Immature natural killer cell (primary cell): ENCODE results near the gene PADI4. TPM values are rescaled to one million over a fixed set of nuclear protein-coding genes. Genes with fewer than 3 reads are reported as not detected.
"Not testable (repeated sequence)": the region's sequence is repeated elsewhere in the genome, so short reads cannot be mapped to it uniquely, and the experiment has no call there.

ENCODE experiments used
- DNase-seq, 3 donors: peaks; one replicate each; pipeline ENCODE4 v3.0.0; 2022; ENCODE audit warnings: mixed read lengths in 1 of 3
- H3K27ac Mint-ChIP-seq, 6 donors: one replicate each; pipeline ENCODE4 v1.8.0; 2020; ENCODE audit warnings: mixed read lengths in 6 of 6, mild to moderate bottlenecking in 5 of 6, inconsistent platforms in 4 of 6, moderate library complexity in 3 of 6
- H3K27me3 Mint-ChIP-seq, 3 donors: one replicate each; pipeline ENCODE4 v1.8.0; 2020 to 2021; ENCODE audit warnings: low read depth in 3 of 3, mild to moderate bottlenecking in 3 of 3, mixed read lengths in 3 of 3, moderate library complexity in 3 of 3, inconsistent platforms in 1 of 3
- H3K36me3 Mint-ChIP-seq, 3 donors: one replicate each; pipeline ENCODE4 v1.8.0; 2020; ENCODE audit warnings: mixed read lengths in 3 of 3, inconsistent platforms in 2 of 3, mild to moderate bottlenecking in 2 of 3
- H3K4me1 Mint-ChIP-seq, 2 donors: one replicate each; pipeline ENCODE4 v1.8.0; 2020; ENCODE audit warnings: inconsistent platforms in 2 of 2, mild to moderate bottlenecking in 2 of 2, mixed read lengths in 2 of 2, moderate library complexity in 1 of 2
- H3K4me3 Mint-ChIP-seq, 5 donors: one replicate each; pipeline ENCODE4 v1.8.0; 2020; ENCODE audit warnings: mild to moderate bottlenecking in 5 of 5, mixed read lengths in 5 of 5, inconsistent platforms in 3 of 5, moderate library complexity in 3 of 5
- H3K9me3 Mint-ChIP-seq, 6 donors: one replicate each; pipeline ENCODE4 v1.8.0; 2020; ENCODE audit warnings: mild to moderate bottlenecking in 6 of 6, mixed read lengths in 6 of 6, inconsistent platforms in 4 of 6, moderate library complexity in 3 of 6
- polyA plus RNA-seq, 3 donors: library from polyadenylated mRNA; unstranded; fragments of 300-500 nt; fragmentation: Illumina TruSeq; gene quantifications; one replicate each; pipeline ENCODE4 v1.2.3, GENCODE V29; 2021

The PADI4 gene
- polyA plus RNA-seq, 3 donors from 2014 or later: 1.4 to 5.1 (median 3.0) TPM

- Mint-ChIP-seq H3K27ac (no peak overlapping the region), H3K27me3 (peaks cover 0 to 6% (median 0%) of the 10 kb centered on the region in 3 donors)
- DNase-seq: peak; percentile 14 to 22 (median 18)
Observed at GRCh38 chr1:17405898-17406759, 98.1 kb downstream of the PADI4 start.

DNA sequence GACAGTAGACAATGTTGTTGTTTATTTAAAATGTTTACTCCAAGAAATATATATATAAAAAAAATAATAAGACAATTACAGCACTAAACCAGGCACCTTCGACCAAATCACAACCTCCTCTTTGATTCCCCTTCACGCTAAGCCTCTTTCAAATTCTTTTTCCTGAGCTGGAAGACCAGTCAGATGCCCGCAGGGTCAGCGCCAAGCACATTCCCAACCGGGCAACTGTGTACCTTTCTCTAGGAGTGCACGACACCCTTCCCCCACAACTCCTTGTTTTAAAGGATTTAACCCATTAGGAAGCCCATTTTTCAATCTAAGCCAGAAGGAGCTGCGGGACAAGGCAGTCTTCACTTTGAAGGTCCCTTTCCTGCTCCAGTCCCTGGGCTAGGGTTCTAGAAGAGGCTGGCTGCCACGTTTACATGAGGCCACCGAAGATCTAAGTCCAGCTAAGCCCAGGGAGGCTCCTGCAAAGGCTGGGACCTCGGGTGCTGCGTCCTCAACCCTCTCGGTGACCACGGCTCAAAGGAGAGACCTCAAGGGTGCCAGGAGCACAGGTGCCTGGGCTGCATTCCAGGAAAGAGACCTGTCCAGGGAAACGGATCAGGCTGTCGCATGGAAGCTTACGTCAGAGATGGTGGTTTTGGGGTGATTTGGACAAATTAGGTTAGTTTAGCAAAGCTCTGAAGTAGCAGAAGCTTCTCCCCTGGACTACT, 98.9 kb downstream of the PADI4 start:
- H3K27me3 Mint-ChIP-seq, H3K4me1 Mint-ChIP-seq, H3K4me3 Mint-ChIP-seq, H3K9me3 Mint-ChIP-seq, H3K27ac Mint-ChIP-seq, DNase-seq: not testable (repeated sequence)
- H3K36me3 Mint-ChIP-seq: peaks cover 11 to 36% (median 16%) of the 10 kb centered on the region in 3 donors

More at GRCh38 chr1:17405898-17406759, 98.1 kb downstream of the PADI4 start:
- Mint-ChIP-seq H3K36me3 (peaks cover 11 to 29% (median 16%) of the 10 kb centered on the region in 3 donors), H3K9me3 (no peaks in the 10 kb centered on the region), H3K4me3 (no peak overlapping the region), H3K4me1 (peaks cover 2 to 6% of the 10 kb centered on the region in 2 donors)

DNA sequence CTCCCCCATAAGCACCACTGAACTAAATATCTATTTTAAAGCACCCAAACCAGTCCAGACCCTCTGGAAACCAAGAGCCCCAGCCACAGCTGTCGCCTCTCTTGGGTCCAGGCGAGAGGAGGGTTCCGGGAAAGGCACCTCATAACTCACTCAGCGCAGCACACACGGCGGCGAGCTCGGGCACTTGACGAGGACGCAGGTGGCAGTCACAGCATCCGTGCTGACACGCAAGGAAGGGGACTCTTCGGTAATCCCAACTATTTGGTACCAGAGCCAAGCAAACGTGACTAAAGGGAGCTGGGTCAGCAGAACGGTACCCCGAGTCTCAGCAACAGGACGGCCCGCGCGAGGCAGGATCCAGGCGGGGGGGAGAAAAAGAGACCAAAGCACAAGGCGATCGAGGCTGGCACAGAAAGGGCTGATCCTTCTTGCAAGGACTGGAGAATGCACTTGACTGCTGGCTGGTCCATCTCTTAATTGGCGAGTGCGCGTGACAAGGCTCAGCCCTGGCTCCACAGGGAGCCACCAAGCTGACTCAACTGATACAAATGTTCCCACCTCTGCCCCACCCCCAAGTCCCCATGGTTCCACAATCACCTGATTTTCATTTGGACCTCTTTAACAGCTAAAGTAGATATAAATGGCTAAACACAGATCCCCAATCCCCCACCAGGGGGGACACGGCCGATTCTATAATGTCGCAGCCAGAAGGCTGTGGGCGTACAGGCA, 100.0 kb downstream of the PADI4 start:
- peaks cover 0 to 10% (median 0%) of the 10 kb centered on the region in 3 donors for H3K27me3 Mint-ChIP-seq
- H3K4me3 Mint-ChIP-seq, H3K27ac Mint-ChIP-seq, DNase-seq, H3K9me3 Mint-ChIP-seq: not testable (repeated sequence)
- H3K36me3 Mint-ChIP-seq: peaks cover 15 to 43% (median 19%) of the 10 kb centered on the region in 3 donors
- H3K4me1 Mint-ChIP-seq: peaks cover 6 to 15% of the 10 kb centered on the region in 2 donors

- H3K4me3 Mint-ChIP-seq: no peak overlapping the region
- H3K27me3 Mint-ChIP-seq: peaks cover 0 to 11% (median 0%) of the 10 kb centered on the region in 3 donors
- peak overlapping the region in 2 of 6 donors; percentile 26 to 64 for H3K27ac Mint-ChIP-seq
- H3K36me3 Mint-ChIP-seq: peaks cover 20 to 50% (median 23%) of the 10 kb centered on the region in 3 donors
- peaks cover 14 to 21% of the 10 kb centered on the region in 2 donors for H3K4me1 Mint-ChIP-seq
- no peaks in the 10 kb centered on the region for H3K9me3 Mint-ChIP-seq
- DNase-seq: no peak
Observed at GRCh38 chr1:17409391-17409811, 101.4 kb downstream of the PADI4 start.

DNA sequence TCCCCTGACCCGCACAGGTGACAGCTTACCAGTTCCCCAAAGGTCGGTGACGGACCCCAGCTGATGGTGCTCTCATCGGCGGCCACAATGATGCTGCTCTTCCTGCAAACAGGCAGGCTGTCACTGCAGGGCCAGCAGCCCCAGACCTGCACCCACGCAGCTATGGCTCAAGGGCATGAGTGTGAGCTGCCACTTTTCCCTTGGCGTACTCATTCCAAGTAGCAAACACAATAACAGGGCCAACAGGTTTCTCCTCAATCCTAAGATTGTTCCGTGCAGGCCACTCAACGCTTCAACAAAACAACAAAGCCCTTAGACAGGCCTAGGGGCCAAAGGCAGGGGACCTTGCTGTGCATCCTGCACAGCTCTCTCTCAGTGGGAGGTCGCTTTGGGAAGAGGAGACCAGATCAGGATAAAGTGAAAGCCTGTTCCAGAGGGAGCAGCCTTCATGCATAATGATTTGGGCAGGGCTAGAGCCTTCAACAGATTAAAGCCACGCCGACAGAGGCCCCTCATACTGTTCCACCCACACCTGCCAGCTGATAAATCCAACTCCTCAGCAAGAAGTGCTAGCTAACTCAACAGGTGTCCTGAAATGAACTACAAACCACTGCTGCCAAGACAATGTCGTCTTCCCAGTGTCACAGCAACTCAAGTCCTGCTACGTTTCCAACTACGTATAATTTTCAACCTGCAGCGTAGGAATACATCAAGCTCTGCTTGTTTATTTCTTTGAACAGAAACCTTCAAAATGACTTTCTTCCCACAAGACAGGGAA, 104.3 kb downstream of the PADI4 start:
- H3K36me3 Mint-ChIP-seq: peaks cover 33 to 63% (median 35%) of the 10 kb centered on the region in 3 donors
- peaks cover 13 to 31% of the 10 kb centered on the region in 2 donors for H3K4me1 Mint-ChIP-seq
- H3K27ac Mint-ChIP-seq: peak overlapping the region in 4 of 6 donors; percentile 4 to 73 (median 28)
- peaks cover 0 to 8% (median 0%) of the 10 kb centered on the region in 3 donors for H3K27me3 Mint-ChIP-seq
- no peak for DNase-seq
- H3K9me3 Mint-ChIP-seq: no peaks in the 10 kb centered on the region
- H3K4me3 Mint-ChIP-seq: peak overlapping the region in 3 of 5 donors; percentile 19 to 46 (median 41)

Other genes with a start within 250 kb of the PADI4 start
- 1 to 10 TPM in 1 of 3 donors, under 1 TPM in 2; 0.15 to 1.6 (median 0.20) TPM for gene PADI2, start 188.7 kb upstream of the PADI4 start, polyA plus RNA-seq
- not detected for gene PADI1, start 103.1 kb upstream of the PADI4 start, polyA plus RNA-seq
- not detected for gene PADI3, start 59.1 kb upstream of the PADI4 start, polyA plus RNA-seq
- gene PADI6, start 64.0 kb downstream of the PADI4 start, polyA plus RNA-seq: 1 to 10 TPM in 1 of 3 donors, under 1 TPM in 2; 0.71 to 1.8 (median 0.92) TPM
- gene RCC2, start 131.5 kb downstream of the PADI4 start, polyA plus RNA-seq: 10 to 100 TPM; 22.8 to 35.5 (median 28.1) TPM
- gene ARHGEF10L, start 231.5 kb downstream of the PADI4 start, polyA plus RNA-seq: under 1 TPM in 2 of 3 donors, not detected in 1; 0.17 to 0.20 TPM